HK-2 (cell line): ENCODE measurements around the gene WFDC10A.
"Not testable (repeated sequence)": the region's sequence is repeated elsewhere in the genome, so short reads cannot be mapped to it uniquely, and the experiment has no call there.

Experiments
- DNase-seq: peaks from one replicate; pipeline ENCODE4 v3.0.0-alpha.2; 2018; ENCODE audit not compliant: unreplicated experiment

Gene WFDC10A

GRCh38 chr20:45647441-45648050 is 18.0 kb downstream of the WFDC10A start:
- DNase-seq: no peak

- no peak for DNase-seq
Observed at GRCh38 chr20:45649312-45649863, 19.8 kb downstream of the WFDC10A start.

GRCh38 chr20:45651726-45652125 is 22.2 kb downstream of the WFDC10A start:
- not testable (repeated sequence) for DNase-seq

- DNase-seq: not testable (repeated sequence)
Observed at GRCh38 chr20:45657038-45657437, 27.5 kb downstream of the WFDC10A start.

GRCh38 chr20:45670139-45670538 is 40.6 kb downstream of the WFDC10A start, which contains the start of gene WFDC11:
TSS of gene WFDC11 (minus strand) at chr20:45670239. CDS start at chr20:45650600, 19,639 bp downstream.
- DNase-seq: no peak

GRCh38 chr20:45672765-45673164 is 43.2 kb downstream of the WFDC10A start:
- no peak for DNase-seq

- DNase-seq: no peak
Observed at GRCh38 chr20:45679650-45680049, 50.1 kb downstream of the WFDC10A start.
